Tibial artery (tissue), 4 donors: ENCODE measurements around the gene KRTAP9-4.
"Not testable (repeated sequence)": the region's sequence is repeated elsewhere in the genome, so short reads cannot be mapped to it uniquely, and the experiment has no call there.

Experiments
- DNase-seq, 2 donors: peaks; one replicate each; pipeline ENCODE4 v3.0.0-alpha.2; 2019
- H3K27ac ChIP-seq, 2 donors: fragments of 200-600 bp; sonication (generic) in 1 of 2; 1 replicate in 1 of 2; 2 replicates in 1 of 2; pipeline ENCODE4 v1.5.1; 2018 to 2019; ENCODE audit warnings: mild to moderate bottlenecking in 1 of 2
- H3K27me3 ChIP-seq, 2 donors: fragments of 200-600 bp; sonication (generic) in 1 of 2; one replicate each; pipeline versions ENCODE4 v1.5.1 to v1.6.0; 2016 to 2019
- H3K36me3 ChIP-seq, 3 donors: fragments of 200-600 bp; sonication (generic) in 2 of 3; one replicate each; pipeline ENCODE4 v1.5.1; 2016 to 2019; ENCODE audit warnings: mild to moderate bottlenecking in 2 of 3
- H3K4me1 ChIP-seq, 4 donors: fragments of 200-600 bp; sonication (generic) in 2 of 4; 1 replicate in 3 of 4; 2 replicates in 1 of 4; pipeline ENCODE4 v1.5.1; 2016 to 2019
- H3K4me3 ChIP-seq, 2 donors: fragments of 200-600 bp; sonication (generic) in 1 of 2; 1 replicate in 1 of 2; 2 replicates in 1 of 2; pipeline ENCODE4 v1.5.1; 2018 to 2019; ENCODE audit warnings: mild to moderate bottlenecking in 2 of 2
- H3K9me3 ChIP-seq, 3 donors: fragments of 200-600 bp; sonication (generic) in 1 of 3; one replicate each; pipeline ENCODE4 v1.5.1; 2016 to 2019
- CTCF ChIP-seq, 2 experiments: fragments of 200-600 bp in 1 of 2; fragments of 450-650 bp in 1 of 2; IDR thresholded peaks; one replicate each; pipeline ENCODE4 v1.5.1; 2017 to 2019; ENCODE audit warnings: antibody characterized with exemption in 2 of 2, mild to moderate bottlenecking in 1 of 2, moderate library complexity in 1 of 2
- intact Hi-C: fragments of 100-400 bp; cut with DNase I; formaldehyde crosslinking; loops from one replicate; pipeline ENCODE4 v1.15.0; 2023; ENCODE audit warnings: low total_unique reads

The KRTAP9-4 gene

GRCh38 chr17:41230094-41230493, 19.4 kb upstream of the KRTAP9-4 start:
- peaks cover 0 to 6% of the 10 kb centered on the region in 2 donors for H3K27me3 ChIP-seq
- no peak for DNase-seq
- H3K9me3 ChIP-seq = no peaks in the 10 kb centered on the region
- no peak for TF ChIP-seq CTCF (IDR thresholded peaks at IDR 0.05)
- H3K4me1 ChIP-seq = no peaks in the 10 kb centered on the region
- H3K4me3 ChIP-seq = no peak overlapping the region
- H3K27ac ChIP-seq = no peak overlapping the region
- intact Hi-C loops = no loop called here
- H3K36me3 ChIP-seq = no peaks in the 10 kb centered on the region

GRCh38 chr17:41231731-41232130, 17.8 kb upstream of the KRTAP9-4 start:
- H3K27ac ChIP-seq = no peak overlapping the region
- peaks cover 0 to 6% of the 10 kb centered on the region in 2 donors for H3K27me3 ChIP-seq
- no peaks in the 10 kb centered on the region for H3K9me3 ChIP-seq
- no peaks in the 10 kb centered on the region for H3K4me1 ChIP-seq
- intact Hi-C loops = no loop called here
- no peaks in the 10 kb centered on the region for H3K36me3 ChIP-seq
- no peak for TF ChIP-seq CTCF (IDR thresholded peaks at IDR 0.05)
- no peak for DNase-seq
- no peak overlapping the region for H3K4me3 ChIP-seq

GRCh38 chr17:41232399-41233105, 16.9 kb upstream of the KRTAP9-4 start, which contains the start of gene KRTAP9-3:
Gene KRTAP9-3, plus strand, starts transcription at chr17:41232449. Its CDS starts 53 bp downstream, at chr17:41232502.
- H3K9me3 ChIP-seq, H3K4me1 ChIP-seq, intact Hi-C loops, H3K27ac ChIP-seq, H3K4me3 ChIP-seq, H3K27me3 ChIP-seq, H3K36me3 ChIP-seq, DNase-seq: not testable (repeated sequence)

GRCh38 chr17:41237116-41237515, 12.4 kb upstream of the KRTAP9-4 start:
- DNase-seq, intact Hi-C loops, H3K36me3 ChIP-seq, H3K4me1 ChIP-seq, H3K27ac ChIP-seq, H3K9me3 ChIP-seq, H3K4me3 ChIP-seq: not testable (repeated sequence)
- peaks cover 0 to 12% of the 10 kb centered on the region in 2 donors for H3K27me3 ChIP-seq

GRCh38 chr17:41237949-41238437, 11.5 kb upstream of the KRTAP9-4 start, which contains the start of gene KRTAP9-8:
Gene KRTAP9-8, plus strand, starts transcription at chr17:41237999. Its CDS starts 53 bp downstream, at chr17:41238052.
- H3K9me3 ChIP-seq, H3K27me3 ChIP-seq, H3K4me1 ChIP-seq, DNase-seq, H3K36me3 ChIP-seq, H3K27ac ChIP-seq, H3K4me3 ChIP-seq, intact Hi-C loops: not testable (repeated sequence)

- not testable (repeated sequence) for DNase-seq, H3K4me3 ChIP-seq
Measured at GRCh38 chr17:41246995-41247787, 2.3 kb upstream of the KRTAP9-4 start.

GRCh38 chr17:41251261-41251660, 1.8 kb downstream of the KRTAP9-4 start:
- Histone ChIP-seq H3K9me3 (no peaks in the 10 kb centered on the region), H3K27ac (no peak overlapping the region), H3K27me3 (no peaks in the 10 kb centered on the region), H3K36me3 (no peaks in the 10 kb centered on the region), H3K4me3 (no peak overlapping the region), H3K4me1 (no peaks in the 10 kb centered on the region)
- intact Hi-C loops = no loop called here
- TF ChIP-seq CTCF (IDR thresholded peaks at IDR 0.05) = no peak
- DNase-seq = no peak

More at GRCh38 chr17:41246995-41247787, 2.3 kb upstream of the KRTAP9-4 start:
- H3K9me3 ChIP-seq, intact Hi-C loops, H3K36me3 ChIP-seq, H3K27ac ChIP-seq, H3K27me3 ChIP-seq, H3K4me1 ChIP-seq: not testable (repeated sequence)
